ENCODE results near the gene ENTPD5.

GRCh38 chr14:74035556-74035955 lies 16.5 kb upstream of the ENTPD5 start:
- TF ChIP-seq CTCF (IDR thresholded peaks at IDR 0.05) (no peak), POLR2A (IDR thresholded peaks at IDR 0.05) (no peak)
